GM12878 (cell line): ENCODE data around the gene OPA1. TPM values are rescaled to one million over a fixed set of nuclear protein-coding genes. Genes with fewer than 3 reads are reported as not detected.

Source experiments
- ATAC-seq: fragments of 200-7000 bp; cut with Tn5 transposase; 3 replicates; pipeline ENCODE4 v1.9.1; 2020; ENCODE audit warnings: mild to moderate bottlenecking, moderate library complexity
- BruUV-seq: library from RNA; stranded (reverse); fragments of 400-500 nt; replicated peaks from 2 replicates; lab custom pipeline; 2021; lab: Mats Ljungman, UMichigan
- CTCF ChIA-PET: fragments of 300-600 bp; sonication (Branson Sonifier 250); formaldehyde crosslinking; extraction: SDS; loops from one replicate; lab custom pipeline; 2021; ENCODE audit warnings: inconsistent platforms; lab: Yijun Ruan, JAX
- POLR2A ChIA-PET: fragments of 350-600 bp; formaldehyde crosslinking; extraction: SDS; loops from one replicate; lab custom pipeline; 2021; ENCODE audit warnings: inconsistent platforms; lab: Charles Lee
- RAD21 ChIA-PET: fragments of 300-600 bp; sonication (Branson Sonifier 250); formaldehyde crosslinking; loops from one replicate; lab custom pipeline; 2023; ENCODE audit warnings: antibody characterized with exemption; ENCODE audit not compliant: unreplicated experiment; lab: Charles Lee
- SMC1A ChIA-PET: fragments of 300-600 bp; sonication (Branson Sonifier 250); formaldehyde crosslinking; loops from one replicate; lab custom pipeline; 2023; ENCODE audit not compliant: unreplicated experiment, uncharacterized antibody; lab: Charles Lee
- DNase-seq: peaks from one replicate; pipeline ENCODE4 v3.0.0-alpha.2; 2011; ENCODE audit warnings: low read depth, low spot score
- FAIRE-seq: peaks from 3 replicates; lab custom pipeline; 2011; peaks lifted over from hg19 to GRCh38; lab: Jason Lieb, UNC
- H2AFZ ChIP-seq: 2 replicates; pipeline ENCODE4 v1.6.0; 2011; ENCODE audit warnings: low read depth, low read length, control low read depth; ENCODE audit not compliant: control insufficient read depth
- H3K27ac ChIP-seq: 2 replicates; pipeline ENCODE4 v1.5.1; 2011; ENCODE audit warnings: control low read depth; ENCODE audit not compliant: control insufficient read depth, insufficient read depth
- H3K27me3 ChIP-seq, 2 experiments: replicated peaks in 1 of 2; 2 replicates each; pipeline versions ENCODE4 v1.6.0 to v1.6.1; 2011; ENCODE audit warnings: low read length in 1 of 2; ENCODE audit not compliant: control insufficient read depth in 2 of 2, insufficient read depth in 2 of 2
- H3K36me3 ChIP-seq, 2 experiments: 2 replicates each; pipeline ENCODE4 v1.5.1; 2011; ENCODE audit warnings: low read length in 1 of 2; ENCODE audit not compliant: control insufficient read depth in 2 of 2, insufficient read depth in 2 of 2
- H3K4me1 ChIP-seq: 2 replicates; pipeline ENCODE4 v1.6.1; 2011; ENCODE audit warnings: mild to moderate bottlenecking, low read length, moderate library complexity, mixed read lengths; ENCODE audit not compliant: control insufficient read depth, insufficient read depth
- H3K4me2 ChIP-seq: 2 replicates; pipeline ENCODE4 v1.6.0; 2011; ENCODE audit warnings: control low read depth; ENCODE audit not compliant: control insufficient read depth, insufficient read depth
- H3K4me3 ChIP-seq: fragments of 200-600 bp; sonication (generic); 2 replicates; pipeline ENCODE4 v1.5.1; 2016
- H3K79me2 ChIP-seq: 2 replicates; pipeline ENCODE4 v1.6.0; 2011; ENCODE audit warnings: low read length; ENCODE audit not compliant: control insufficient read depth, insufficient read depth
- H3K9ac ChIP-seq: 2 replicates; pipeline ENCODE4 v1.8.0; 2011; ENCODE audit warnings: low read length, control low read depth, mixed read lengths; ENCODE audit not compliant: control insufficient read depth, insufficient read depth
- H3K9me3 ChIP-seq: replicated peaks from 3 replicates; pipeline ENCODE4 v1.5.1; 2011; ENCODE audit warnings: mild to moderate bottlenecking, low read length; ENCODE audit not compliant: control insufficient read depth, insufficient read depth
- H4K20me1 ChIP-seq: 2 replicates; pipeline ENCODE4 v1.6.0; 2011; ENCODE audit not compliant: control insufficient read depth, insufficient read depth
- EZH2 ChIP-seq: IDR thresholded peaks from 2 replicates; pipeline ENCODE4 v1.6.1; 2012; ENCODE audit warnings: low read depth, mild to moderate bottlenecking, control low read depth, inconsistent platforms, low read length, borderline replicate concordance; ENCODE audit not compliant: control insufficient read depth
- IKZF1 ChIP-seq: fragments of 450-650 bp; conservative IDR thresholded peaks from 2 replicates; pipeline ENCODE4 v1.6.1; 2017; ENCODE audit warnings: antibody characterized with exemption, mild to moderate bottlenecking
- LARP7 ChIP-seq: fragments of 450-650 bp; IDR thresholded peaks from 2 replicates; pipeline ENCODE4 v1.6.1; 2017; ENCODE audit warnings: mild to moderate bottlenecking
- MTA3 ChIP-seq: IDR thresholded peaks from 2 replicates; pipeline ENCODE4 v1.6.1; 2012; ENCODE audit warnings: low read length, inconsistent platforms, borderline replicate concordance
- SRF ChIP-seq, 2 experiments: IDR thresholded peaks; 2 replicates each; pipeline ENCODE4 v1.6.1; 2011; ENCODE audit warnings: low read depth in 2 of 2, low read length in 2 of 2, mild to moderate bottlenecking in 1 of 2, moderate library complexity in 1 of 2
- ZNF207 ChIP-seq: fragments of 450-650 bp; IDR thresholded peaks from 2 replicates; pipeline ENCODE4 v1.6.1; 2014; ENCODE audit warnings: antibody characterized with exemption, mild to moderate bottlenecking, borderline replicate concordance
- WGBS: methylation state at CpG from one replicate; pipeline ENCODE4 v1.1.6; 2016; ENCODE audit warnings: low lambda C conversion rate; ENCODE audit not compliant: insufficient replicate concordance, insufficient coverage; ENCODE audit errors: missing lambda C conversion rate; 5-methylcytosine and 5-hydroxymethylcytosine counted together
- in situ Hi-C: fragments of 300-500 bp; cut with MboI; formaldehyde crosslinking; loops from 9 replicates; pipeline ENCODE4 v1.14.3; 2018; ENCODE audit warnings: mixed read lengths
- intact Hi-C: fragments of 100-400 bp; cut with micrococcal nuclease; formaldehyde crosslinking; loops from one replicate; pipeline ENCODE4 v1.14.2; 2022; ENCODE audit not compliant: unreplicated experiment
- polyA plus RNA-seq, 11 experiments: library from polyadenylated mRNA; depleted of rRNA in 4 of 11; unstranded in 6 of 11; stranded (reverse) in 5 of 11; fragments of >200 nt; fragmentation: Nextera tagmentation in 4 of 11; fragmentation: Illumina TruSeq in 1 of 11; extraction: Ambion mirVana in 4 of 11; extraction: Trizol in 1 of 11; gene quantifications; 1 replicate in 1 of 11; 2 replicates in 10 of 11; pipeline versions ENCODE4 v1.2.1 to v1.2.3, GENCODE V29; 2011 to 2016; ENCODE audit warnings: inconsistent platforms in 2 of 11, missing spikeins in 2 of 11, low read depth in 1 of 11
- total RNA-seq, 4 experiments: library from RNA; depleted of rRNA in 3 of 4; stranded (reverse); fragments of >200 nt in 3 of 4; fragmentation: Illumina TruSeq in 1 of 4; extraction: Trizol in 1 of 4; gene quantifications; 2 replicates each; pipeline versions ENCODE4 v1.2.1 to v1.2.3, GENCODE V29; 2013 to 2021
- TF ChIP-seq, protein P1 (sequence below): fragments of 450-650 bp; IDR thresholded peaks from 2 replicates; pipeline ENCODE4 v1.6.1; 2018; ENCODE audit warnings: mild to moderate bottlenecking, low read depth, moderate library complexity; ENCODE audit not compliant: partially characterized antibody
- TF ChIP-seq, protein P2 (sequence below): fragments of 450-650 bp; IDR thresholded peaks from 2 replicates; pipeline ENCODE4 v1.6.1; 2017; ENCODE audit warnings: mild to moderate bottlenecking, moderate library complexity

OPA1 gene
- total and polyA plus RNA-seq, 10 of the 15 experiments (the other 5 are each of a cell fraction or from before 2014, with no cell fraction given), result 14.7 to 108 (median 59.3) TPM

DNA sequence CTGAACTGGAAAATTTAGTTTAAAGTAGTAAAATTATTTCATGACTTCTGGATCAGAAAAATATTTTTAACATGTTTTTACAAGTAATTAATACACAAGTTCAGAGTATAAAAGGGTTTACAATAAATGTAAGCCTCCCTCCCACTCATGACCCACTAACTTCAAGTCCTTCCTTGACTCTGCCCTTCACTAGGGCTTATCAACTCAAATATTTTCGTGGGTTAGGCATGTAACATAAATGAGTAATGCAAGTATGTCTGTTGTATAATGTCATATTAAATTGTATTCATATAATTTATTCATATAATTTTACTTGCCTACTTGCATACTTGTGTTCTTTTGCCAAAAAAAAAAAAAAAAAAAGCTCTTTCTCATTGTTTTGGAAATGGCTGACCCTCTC, 3.4 kb upstream of the OPA1 start:
- CTCF ChIA-PET, result interaction anchor here (0.8 to 1.2 kb wide), 2 partner anchors 15 to 18 kb away, joined by 3 read pairs; no protein-coding TSS in a partner anchor
- 0% methylated on average over 1 of the region's 1 CpG for WGBS
- Histone ChIP-seq H3K4me2 (no peak overlapping the region), H3K4me1 (no peaks in the 10 kb centered on the region), H3K79me2 (peaks cover 26% of the 10 kb centered on the region), H2AFZ (no peak overlapping the region), H3K9ac (no peak overlapping the region)
- no TSS peak for BruUV-seq
- intact Hi-C loops, result no loop called here
- DNase-seq, result no peak
- TF ChIP-seq SRF (IDR thresholded peaks at IDR 0.05; ENCODE audit: low read depth in 2 of 2, low read length in 2 of 2) (no peak), IKZF1 (no peak), EZH2 (no peak), ZNF207 (no peak), MTA3 (no peak), LARP7 (no peak)
- TF ChIP-seq, protein P1, sequence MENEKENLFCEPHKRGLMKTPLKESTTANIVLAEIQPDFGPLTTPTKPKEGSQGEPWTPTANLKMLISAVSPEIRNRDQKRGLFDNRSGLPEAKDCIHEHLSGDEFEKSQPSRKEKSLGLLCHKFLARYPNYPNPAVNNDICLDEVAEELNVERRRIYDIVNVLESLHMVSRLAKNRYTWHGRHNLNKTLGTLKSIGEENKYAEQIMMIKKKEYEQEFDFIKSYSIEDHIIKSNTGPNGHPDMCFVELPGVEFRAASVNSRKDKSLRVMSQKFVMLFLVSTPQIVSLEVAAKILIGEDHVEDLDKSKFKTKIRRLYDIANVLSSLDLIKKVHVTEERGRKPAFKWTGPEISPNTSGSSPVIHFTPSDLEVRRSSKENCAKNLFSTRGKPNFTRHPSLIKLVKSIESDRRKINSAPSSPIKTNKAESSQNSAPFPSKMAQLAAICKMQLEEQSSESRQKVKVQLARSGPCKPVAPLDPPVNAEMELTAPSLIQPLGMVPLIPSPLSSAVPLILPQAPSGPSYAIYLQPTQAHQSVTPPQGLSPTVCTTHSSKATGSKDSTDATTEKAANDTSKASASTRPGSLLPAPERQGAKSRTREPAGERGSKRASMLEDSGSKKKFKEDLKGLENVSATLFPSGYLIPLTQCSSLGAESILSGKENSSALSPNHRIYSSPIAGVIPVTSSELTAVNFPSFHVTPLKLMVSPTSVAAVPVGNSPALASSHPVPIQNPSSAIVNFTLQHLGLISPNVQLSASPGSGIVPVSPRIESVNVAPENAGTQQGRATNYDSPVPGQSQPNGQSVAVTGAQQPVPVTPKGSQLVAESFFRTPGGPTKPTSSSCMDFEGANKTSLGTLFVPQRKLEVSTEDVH, result no peak
- TF ChIP-seq, protein P2, sequence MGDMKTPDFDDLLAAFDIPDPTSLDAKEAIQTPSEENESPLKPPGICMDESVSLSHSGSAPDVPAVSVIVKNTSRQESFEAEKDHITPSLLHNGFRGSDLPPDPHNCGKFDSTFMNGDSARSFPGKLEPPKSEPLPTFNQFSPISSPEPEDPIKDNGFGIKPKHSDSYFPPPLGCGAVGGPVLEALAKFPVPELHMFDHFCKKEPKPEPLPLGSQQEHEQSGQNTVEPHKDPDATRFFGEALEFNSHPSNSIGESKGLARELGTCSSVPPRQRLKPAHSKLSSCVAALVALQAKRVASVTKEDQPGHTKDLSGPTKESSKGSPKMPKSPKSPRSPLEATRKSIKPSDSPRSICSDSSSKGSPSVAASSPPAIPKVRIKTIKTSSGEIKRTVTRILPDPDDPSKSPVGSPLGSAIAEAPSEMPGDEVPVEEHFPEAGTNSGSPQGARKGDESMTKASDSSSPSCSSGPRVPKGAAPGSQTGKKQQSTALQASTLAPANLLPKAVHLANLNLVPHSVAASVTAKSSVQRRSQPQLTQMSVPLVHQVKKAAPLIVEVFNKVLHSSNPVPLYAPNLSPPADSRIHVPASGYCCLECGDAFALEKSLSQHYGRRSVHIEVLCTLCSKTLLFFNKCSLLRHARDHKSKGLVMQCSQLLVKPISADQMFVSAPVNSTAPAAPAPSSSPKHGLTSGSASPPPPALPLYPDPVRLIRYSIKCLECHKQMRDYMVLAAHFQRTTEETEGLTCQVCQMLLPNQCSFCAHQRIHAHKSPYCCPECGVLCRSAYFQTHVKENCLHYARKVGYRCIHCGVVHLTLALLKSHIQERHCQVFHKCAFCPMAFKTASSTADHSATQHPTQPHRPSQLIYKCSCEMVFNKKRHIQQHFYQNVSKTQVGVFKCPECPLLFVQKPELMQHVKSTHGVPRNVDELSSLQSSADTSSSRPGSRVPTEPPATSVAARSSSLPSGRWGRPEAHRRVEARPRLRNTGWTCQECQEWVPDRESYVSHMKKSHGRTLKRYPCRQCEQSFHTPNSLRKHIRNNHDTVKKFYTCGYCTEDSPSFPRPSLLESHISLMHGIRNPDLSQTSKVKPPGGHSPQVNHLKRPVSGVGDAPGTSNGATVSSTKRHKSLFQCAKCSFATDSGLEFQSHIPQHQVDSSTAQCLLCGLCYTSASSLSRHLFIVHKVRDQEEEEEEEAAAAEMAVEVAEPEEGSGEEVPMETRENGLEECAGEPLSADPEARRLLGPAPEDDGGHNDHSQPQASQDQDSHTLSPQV, result no peak
- TF ChIP-seq, all 136 proteins: peak for 0
- Histone ChIP-seq H3K27me3 (no peaks in the 10 kb centered on the region), H3K9me3 (no peaks in the 10 kb centered on the region), H3K27ac (no peak overlapping the region), H3K4me3 (no peak overlapping the region), H4K20me1 (no peaks in the 10 kb centered on the region), H3K36me3 (no peaks in the 10 kb centered on the region)
- ChIA-PET RAD21 (no interaction called here), POLR2A (interaction anchor here (0.6 kb wide), 3 partner anchors 726 to 981 kb away, joined by 3 to 4 read pairs (median 3); no protein-coding TSS in a partner anchor), SMC1A (no interaction called here)
- in situ Hi-C loops, result no loop called here
- ATAC-seq (no peak), FAIRE-seq (no peak)
